Panc1 (cell line): ENCODE data around the gene ALDH1B1.

Experiments
- POLR2AphosphoS5 ChIP-seq: IDR thresholded peaks from 2 replicates; pipeline ENCODE4 v1.6.1; 2012; ENCODE audit warnings: mild to moderate bottlenecking, low read depth, low read length, moderate library complexity
- SIN3A ChIP-seq: IDR thresholded peaks from 2 replicates; pipeline ENCODE4 v1.6.1; 2012; ENCODE audit warnings: low read depth, mild to moderate bottlenecking, low read length, moderate library complexity, borderline replicate concordance; ENCODE audit not compliant: insufficient read depth
- TCF7L2 ChIP-seq: IDR thresholded peaks from 2 replicates; pipeline ENCODE4 v1.6.1; 2011; ENCODE audit warnings: mild to moderate bottlenecking, low read depth, low read length, inconsistent platforms
- TF ChIP-seq, protein P1 (sequence below): fragments of 450-650 bp; IDR thresholded peaks from 2 replicates; pipeline ENCODE4 v1.5.1; 2017; ENCODE audit warnings: mild to moderate bottlenecking
- TF ChIP-seq, protein P2 (sequence below), 2 experiments: IDR thresholded peaks; 2 replicates each; pipeline ENCODE4 v1.6.1; 2011 to 2012; ENCODE audit warnings: low read depth in 2 of 2, control low read depth in 1 of 2, low read length in 1 of 2, mild to moderate bottlenecking in 1 of 2, moderate library complexity in 1 of 2; ENCODE audit not compliant: insufficient read depth in 1 of 2

DNA sequence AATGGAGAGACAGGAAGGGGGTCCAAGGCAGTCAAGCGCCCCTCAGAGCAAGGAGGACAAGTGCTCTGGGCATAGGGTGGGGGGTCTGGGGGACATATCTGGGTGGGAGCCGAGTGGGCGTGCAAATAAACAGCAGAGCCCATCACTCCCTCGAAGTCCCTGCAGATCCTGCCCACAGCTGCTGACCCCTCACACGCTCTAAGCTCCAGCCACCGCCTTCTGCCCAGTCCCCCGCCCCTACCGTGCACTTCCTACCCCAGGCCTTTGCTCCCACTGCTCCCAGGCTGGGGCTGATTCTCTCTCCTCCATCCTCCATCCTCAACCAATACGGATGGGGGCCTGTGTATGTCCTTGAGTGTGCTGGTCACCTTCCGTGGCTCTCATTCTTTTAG lies 16.9 kb upstream of the ALDH1B1 start:
- TF ChIP-seq POLR2AphosphoS5 (no peak), SIN3A (no peak), TCF7L2 (no peak)
- TF ChIP-seq, protein P1, sequence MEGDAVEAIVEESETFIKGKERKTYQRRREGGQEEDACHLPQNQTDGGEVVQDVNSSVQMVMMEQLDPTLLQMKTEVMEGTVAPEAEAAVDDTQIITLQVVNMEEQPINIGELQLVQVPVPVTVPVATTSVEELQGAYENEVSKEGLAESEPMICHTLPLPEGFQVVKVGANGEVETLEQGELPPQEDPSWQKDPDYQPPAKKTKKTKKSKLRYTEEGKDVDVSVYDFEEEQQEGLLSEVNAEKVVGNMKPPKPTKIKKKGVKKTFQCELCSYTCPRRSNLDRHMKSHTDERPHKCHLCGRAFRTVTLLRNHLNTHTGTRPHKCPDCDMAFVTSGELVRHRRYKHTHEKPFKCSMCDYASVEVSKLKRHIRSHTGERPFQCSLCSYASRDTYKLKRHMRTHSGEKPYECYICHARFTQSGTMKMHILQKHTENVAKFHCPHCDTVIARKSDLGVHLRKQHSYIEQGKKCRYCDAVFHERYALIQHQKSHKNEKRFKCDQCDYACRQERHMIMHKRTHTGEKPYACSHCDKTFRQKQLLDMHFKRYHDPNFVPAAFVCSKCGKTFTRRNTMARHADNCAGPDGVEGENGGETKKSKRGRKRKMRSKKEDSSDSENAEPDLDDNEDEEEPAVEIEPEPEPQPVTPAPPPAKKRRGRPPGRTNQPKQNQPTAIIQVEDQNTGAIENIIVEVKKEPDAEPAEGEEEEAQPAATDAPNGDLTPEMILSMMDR = no peak
- TF ChIP-seq, protein P2, sequence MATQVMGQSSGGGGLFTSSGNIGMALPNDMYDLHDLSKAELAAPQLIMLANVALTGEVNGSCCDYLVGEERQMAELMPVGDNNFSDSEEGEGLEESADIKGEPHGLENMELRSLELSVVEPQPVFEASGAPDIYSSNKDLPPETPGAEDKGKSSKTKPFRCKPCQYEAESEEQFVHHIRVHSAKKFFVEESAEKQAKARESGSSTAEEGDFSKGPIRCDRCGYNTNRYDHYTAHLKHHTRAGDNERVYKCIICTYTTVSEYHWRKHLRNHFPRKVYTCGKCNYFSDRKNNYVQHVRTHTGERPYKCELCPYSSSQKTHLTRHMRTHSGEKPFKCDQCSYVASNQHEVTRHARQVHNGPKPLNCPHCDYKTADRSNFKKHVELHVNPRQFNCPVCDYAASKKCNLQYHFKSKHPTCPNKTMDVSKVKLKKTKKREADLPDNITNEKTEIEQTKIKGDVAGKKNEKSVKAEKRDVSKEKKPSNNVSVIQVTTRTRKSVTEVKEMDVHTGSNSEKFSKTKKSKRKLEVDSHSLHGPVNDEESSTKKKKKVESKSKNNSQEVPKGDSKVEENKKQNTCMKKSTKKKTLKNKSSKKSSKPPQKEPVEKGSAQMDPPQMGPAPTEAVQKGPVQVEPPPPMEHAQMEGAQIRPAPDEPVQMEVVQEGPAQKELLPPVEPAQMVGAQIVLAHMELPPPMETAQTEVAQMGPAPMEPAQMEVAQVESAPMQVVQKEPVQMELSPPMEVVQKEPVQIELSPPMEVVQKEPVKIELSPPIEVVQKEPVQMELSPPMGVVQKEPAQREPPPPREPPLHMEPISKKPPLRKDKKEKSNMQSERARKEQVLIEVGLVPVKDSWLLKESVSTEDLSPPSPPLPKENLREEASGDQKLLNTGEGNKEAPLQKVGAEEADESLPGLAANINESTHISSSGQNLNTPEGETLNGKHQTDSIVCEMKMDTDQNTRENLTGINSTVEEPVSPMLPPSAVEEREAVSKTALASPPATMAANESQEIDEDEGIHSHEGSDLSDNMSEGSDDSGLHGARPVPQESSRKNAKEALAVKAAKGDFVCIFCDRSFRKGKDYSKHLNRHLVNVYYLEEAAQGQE (IDR thresholded peaks at IDR 0.05; ENCODE audit: insufficient read depth in 1 of 2, low read depth in 2 of 2, low read length in 1 of 2) = no peak
